SK-N-SH (cell line): ENCODE data around the gene SLC22A2. TPM values are rescaled to one million over a fixed set of nuclear protein-coding genes. Genes with fewer than 3 reads are reported as not detected.

Experiments
- CTCF ChIA-PET: fragments of 300-600, 350-600 bp; formaldehyde crosslinking; extraction: SDS; loops from one replicate; lab custom pipeline; 2021; lab: Yijun Ruan, JAX
- POLR2A ChIA-PET: fragments of 350-600 bp; sonication (Branson Sonifier 250); formaldehyde crosslinking; extraction: SDS; loops from one replicate; lab custom pipeline; 2020; ENCODE audit warnings: antibody characterized with exemption, inconsistent platforms; lab: Yijun Ruan, JAX
- DNase-seq: peaks from one replicate; pipeline ENCODE4 v3.0.0; 2012
- H2AFZ ChIP-seq: fragments of 200-600 bp; sonication (generic); 2 replicates; pipeline ENCODE4 v1.8.1; 2016; ENCODE audit warnings: antibody characterized with exemption, mild to moderate bottlenecking, low read depth
- H3F3A ChIP-seq: fragments of 200-600 bp; sonication (generic); replicated peaks from 2 replicates; pipeline ENCODE3; 2016; ENCODE audit warnings: antibody characterized with exemption, mild to moderate bottlenecking; ENCODE audit not compliant: insufficient read depth
- H3K27ac ChIP-seq, 2 experiments: fragments of 200-500 bp in 1 of 2; fragments of 200-600 bp in 1 of 2; sonication (Bioruptor generic) in 1 of 2; sonication (generic), shearing (Covaris generic) in 1 of 2; 2 replicates each; pipeline versions ENCODE4 v1.5.1 to v1.6.1; 2014 to 2016; ENCODE audit warnings: low read depth in 2 of 2, inconsistent platforms in 1 of 2, low read length in 1 of 2, mild to moderate bottlenecking in 1 of 2, mixed read lengths in 1 of 2
- H3K27me3 ChIP-seq: fragments of 200-600 bp; sonication (generic), shearing (Covaris generic); 2 replicates; pipeline ENCODE4 v1.6.1; 2016; ENCODE audit warnings: mixed run types; ENCODE audit not compliant: insufficient read depth
- H3K36me3 ChIP-seq, 2 experiments: fragments of 200-500 bp in 1 of 2; fragments of 200-600 bp in 1 of 2; sonication (Bioruptor generic) in 1 of 2; sonication (generic) in 1 of 2; replicated peaks in 1 of 2; 2 replicates each; pipeline versions ENCODE3 to v1.5.1; 2014 to 2016; ENCODE audit warnings: low read length in 1 of 2, mild to moderate bottlenecking in 1 of 2; ENCODE audit not compliant: insufficient read depth in 2 of 2, control insufficient read depth in 1 of 2
- H3K4me1 ChIP-seq, 2 experiments: fragments of 200-500 bp in 1 of 2; fragments of 200-600 bp in 1 of 2; sonication (Bioruptor generic) in 1 of 2; sonication (generic), shearing (Covaris generic) in 1 of 2; 2 replicates each; pipeline versions ENCODE4 v1.5.1 to v1.6.1; 2014 to 2016; ENCODE audit warnings: low read depth in 1 of 2, low read length in 1 of 2, mixed run types in 1 of 2; ENCODE audit not compliant: insufficient read depth in 2 of 2, control insufficient read depth in 1 of 2
- H3K4me2 ChIP-seq: fragments of 200-600 bp; sonication (generic), shearing (Covaris generic); 2 replicates; pipeline ENCODE4 v1.6.1; 2017; ENCODE audit warnings: mixed run types
- H3K4me3 ChIP-seq, 2 experiments: fragments of 200-500 bp in 1 of 2; fragments of 200-600 bp in 1 of 2; sonication (Bioruptor generic) in 1 of 2; sonication (generic), shearing (Covaris generic) in 1 of 2; 2 replicates each; pipeline versions ENCODE4 v1.5.1 to v1.8.1; 2014 to 2016; ENCODE audit warnings: low read depth in 2 of 2, inconsistent platforms in 1 of 2, low read length in 1 of 2, mild to moderate bottlenecking in 1 of 2, mixed read lengths in 1 of 2, moderate library complexity in 1 of 2
- H3K79me2 ChIP-seq: fragments of 200-600 bp; sonication (generic); 2 replicates; pipeline ENCODE4 v1.8.1; 2017; ENCODE audit warnings: mild to moderate bottlenecking; ENCODE audit not compliant: insufficient read depth
- H3K9ac ChIP-seq: fragments of 200-600 bp; sonication (generic); 2 replicates; pipeline ENCODE4 v1.6.1; 2017; ENCODE audit warnings: mixed run types
- H3K9me2 ChIP-seq: fragments of 200-600 bp; sonication (generic); 2 replicates; pipeline ENCODE4 v1.6.1; 2017; ENCODE audit warnings: mixed run types
- H3K9me3 ChIP-seq: fragments of 200-600 bp; sonication (generic); 2 replicates; pipeline ENCODE4 v1.6.1; 2017; ENCODE audit warnings: mixed run types, mild to moderate bottlenecking, moderate library complexity
- H4K20me1 ChIP-seq: fragments of 200-600 bp; sonication (generic); 2 replicates; pipeline ENCODE4 v1.6.1; 2017; ENCODE audit warnings: mild to moderate bottlenecking, mixed run types; ENCODE audit not compliant: insufficient read depth
- CTCF ChIP-seq: fragments of 200-600 bp; sonication (generic); IDR thresholded peaks from 2 replicates; pipeline ENCODE4 v1.6.1; 2017; ENCODE audit warnings: antibody characterized with exemption, mild to moderate bottlenecking, moderate library complexity
- EP300 ChIP-seq, 2 experiments: IDR thresholded peaks; 2 replicates each; pipeline versions ENCODE4 v1.4.0 to v1.6.1; 2012; ENCODE audit warnings: borderline replicate concordance in 1 of 2, low read depth in 1 of 2, low read length in 1 of 2
- FOXM1 ChIP-seq: IDR thresholded peaks from 2 replicates; pipeline ENCODE4 v1.4.0; 2012; ENCODE audit warnings: low read depth, mild to moderate bottlenecking
- MAX ChIP-seq: IDR thresholded peaks from 2 replicates; pipeline ENCODE4 v1.4.0; 2012; ENCODE audit warnings: low read depth
- MEF2A ChIP-seq: IDR thresholded peaks from 2 replicates; pipeline ENCODE4 v1.4.0; 2012; ENCODE audit warnings: low read depth, borderline replicate concordance
- MXI1 ChIP-seq: IDR thresholded peaks from 2 replicates; pipeline ENCODE4 v1.6.1; 2012; ENCODE audit warnings: mild to moderate bottlenecking, low read depth, low read length, improper control_type of control experiment
- NRF1 ChIP-seq: IDR thresholded peaks from 2 replicates; pipeline ENCODE4 v1.6.1; 2012; ENCODE audit warnings: low read depth, mild to moderate bottlenecking, low read length
- PBX3 ChIP-seq: IDR thresholded peaks from 2 replicates; pipeline ENCODE4; 2012
- POLR2AphosphoS5 ChIP-seq: IDR thresholded peaks from 2 replicates; pipeline ENCODE4 v1.6.1; 2012; ENCODE audit warnings: low read depth, low read length
- RAD21 ChIP-seq: IDR thresholded peaks from 2 replicates; pipeline ENCODE4 v1.6.1; 2012; ENCODE audit warnings: mild to moderate bottlenecking, low read length
- RCOR1 ChIP-seq: fragments of 150-350 bp; IDR thresholded peaks from 2 replicates; pipeline ENCODE4 v1.6.1; 2017; ENCODE audit warnings: antibody characterized with exemption, low read length
- SMC3 ChIP-seq: IDR thresholded peaks from 2 replicates; pipeline ENCODE4 v1.6.1; 2012; ENCODE audit warnings: low read depth, low read length, improper control_type of control experiment
- TAF1 ChIP-seq: IDR thresholded peaks from 2 replicates; pipeline ENCODE4 v1.6.1; 2012; ENCODE audit warnings: low read depth, mild to moderate bottlenecking, low read length, moderate library complexity, borderline replicate concordance
- TEAD4 ChIP-seq: IDR thresholded peaks from 2 replicates; pipeline ENCODE4 v1.4.0; 2012; ENCODE audit warnings: mild to moderate bottlenecking, borderline replicate concordance; ENCODE audit not compliant: insufficient read depth
- YY1 ChIP-seq: IDR thresholded peaks from 2 replicates; pipeline ENCODE4 v1.4.0; 2012; ENCODE audit warnings: low read depth, mild to moderate bottlenecking
- WGBS: methylation state at CpG from one replicate; pipeline ENCODE4 v1.1.6; 2017; ENCODE audit warnings: low lambda C conversion rate; 5-methylcytosine and 5-hydroxymethylcytosine counted together
- polyA plus RNA-seq, 3 experiments: library from polyadenylated mRNA; depleted of rRNA; stranded (reverse); fragments of >200 nt; gene quantifications; 2 replicates each; pipeline ENCODE4 v1.2.3, GENCODE V29; 2012
- TF ChIP-seq, protein P1 (sequence below): fragments of 150-350 bp; IDR thresholded peaks from 2 replicates; pipeline ENCODE4 v1.6.1; 2017; ENCODE audit warnings: antibody characterized with exemption, low read length, low read depth, borderline replicate concordance

Gene SLC22A2
- polyA plus RNA-seq, 1 of the 3 experiments (the other 2 are of a cell fraction): not detected

- TF ChIP-seq CTCF (no peak), MXI1 (no peak), EP300 (IDR thresholded peaks at IDR 0.05; ENCODE audit: borderline replicate concordance in 1 of 2, low read depth in 1 of 2, low read length in 1 of 2) (no peak), TAF1 (no peak), RAD21 (no peak)
- TF ChIP-seq, protein P1, sequence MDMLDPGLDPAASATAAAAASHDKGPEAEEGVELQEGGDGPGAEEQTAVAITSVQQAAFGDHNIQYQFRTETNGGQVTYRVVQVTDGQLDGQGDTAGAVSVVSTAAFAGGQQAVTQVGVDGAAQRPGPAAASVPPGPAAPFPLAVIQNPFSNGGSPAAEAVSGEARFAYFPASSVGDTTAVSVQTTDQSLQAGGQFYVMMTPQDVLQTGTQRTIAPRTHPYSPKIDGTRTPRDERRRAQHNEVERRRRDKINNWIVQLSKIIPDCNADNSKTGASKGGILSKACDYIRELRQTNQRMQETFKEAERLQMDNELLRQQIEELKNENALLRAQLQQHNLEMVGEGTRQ: no peak
These were observed 33.9 kb downstream of the SLC22A2 start (continued) for GRCh38 chr6:160224639-160225237.

DNA sequence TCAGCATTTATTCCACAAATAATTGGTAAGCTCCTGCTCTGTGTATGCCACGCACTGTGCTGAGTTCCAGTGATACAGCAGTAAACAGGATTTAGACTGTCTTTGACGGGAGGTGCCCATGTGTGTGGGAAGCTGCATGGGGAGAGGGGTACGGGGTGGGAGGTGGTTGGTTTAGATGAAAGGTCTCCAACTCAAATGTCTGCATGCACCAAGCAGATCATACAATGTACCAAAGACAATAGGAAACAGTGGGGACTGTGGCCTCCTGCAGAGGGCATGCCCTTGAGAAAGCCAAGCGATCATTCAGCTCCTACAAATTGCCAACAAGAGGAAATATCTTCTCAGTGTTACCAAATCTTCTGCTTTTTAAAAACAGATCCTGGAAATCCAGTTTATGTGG, 36.1 kb downstream of the SLC22A2 start:
- 20% methylated on average over 4 of the region's 4 CpGs for WGBS
- CTCF ChIA-PET: no interaction called here

More for the DNA sequence above, 36.1 kb downstream of the SLC22A2 start:
- no peak overlapping the region for H3K4me2 ChIP-seq
- no peak overlapping the region for H3K9ac ChIP-seq
- H3F3A ChIP-seq: no peaks in the 10 kb centered on the region
- no peaks in the 10 kb centered on the region for H3K79me2 ChIP-seq
- DNase-seq: no peak
- POLR2A ChIA-PET: no interaction called here
- H3K27ac ChIP-seq: no peak overlapping the region
- no peaks in the 10 kb centered on the region for H3K4me1 ChIP-seq
- no peak overlapping the region for H3K4me3 ChIP-seq
- H3K9me3 ChIP-seq: no peaks in the 10 kb centered on the region
- H3K36me3 ChIP-seq: no peaks in the 10 kb centered on the region
- no peaks in the 10 kb centered on the region for H3K27me3 ChIP-seq
- H4K20me1 ChIP-seq: no peaks in the 10 kb centered on the region
- H3K9me2 ChIP-seq: no peaks in the 10 kb centered on the region
- no peak overlapping the region for H2AFZ ChIP-seq
- TF ChIP-seq MAX (no peak), YY1 (no peak), PBX3 (no peak), EP300 (IDR thresholded peaks at IDR 0.05; ENCODE audit: borderline replicate concordance in 1 of 2, low read depth in 1 of 2, low read length in 1 of 2) (no peak), FOXM1 (no peak), NRF1 (no peak), SMC3 (no peak), RCOR1 (no peak), MEF2A (no peak), CTCF (no peak), POLR2AphosphoS5 (no peak), TEAD4 (no peak)
